ENCODE results near the gene TIMELESS. TPM values are rescaled to one million over a fixed set of nuclear protein-coding genes. Genes with fewer than 3 reads are reported as not detected.
A peak's percentile ranks its signal among the peaks of the same experiment; 100 is the strongest.

Gene TIMELESS
- total RNA-seq, 4 donors from 2014 or later = 5.4 to 7.1 (median 6.2) TPM

GRCh38 chr12:56488041-56488955 is 39.1 kb upstream of the TIMELESS start, which contains the start of gene GLS2:
Gene GLS2 (minus strand): TSS chr12:56488161. CDS start chr12:56488118, 43 bp downstream.
- WGBS = 19% methylated on average over 53 of the region's 59 CpGs
- H3K27me3 ChIP-seq = peaks cover 18% of the 10 kb centered on the region
- H3K36me3 ChIP-seq = no peaks in the 10 kb centered on the region
- H3K9me3 ChIP-seq = no peaks in the 10 kb centered on the region
- H3K27ac ChIP-seq = peak within 1 kb of the TSS; percentile 28
- DNase-seq (ENCODE audit: low spot score in 2 of 2) = peak; percentile 83
- TF ChIP-seq POLR2AphosphoS5 (IDR thresholded peaks at IDR 0.05) = no peak
- no peak for TF ChIP-seq POLR2A (IDR thresholded peaks at IDR 0.05)
- no peak for TF ChIP-seq EP300 (IDR thresholded peaks at IDR 0.05)
- TF ChIP-seq CTCF (IDR thresholded peaks at IDR 0.05) = no peak
- peaks cover 20% of the 10 kb centered on the region for H3K4me1 ChIP-seq
- peak within 1 kb of the TSS; percentile 75 for H3K4me3 ChIP-seq

GRCh38 chr12:56487448-56488040 is 38.3 kb upstream of the TIMELESS start:
- WGBS = 13% methylated on average over 17 of the region's 44 CpGs
- H3K27ac ChIP-seq = peak overlapping the region; percentile 28

GRCh38 chr12:56486694-56487093 is 37.5 kb upstream of the TIMELESS start:
- peaks cover 20% of the 10 kb centered on the region for H3K4me1 ChIP-seq
- H3K36me3 ChIP-seq = no peaks in the 10 kb centered on the region
- no peak for DNase-seq (ENCODE audit: low spot score in 2 of 2)
- TF ChIP-seq POLR2AphosphoS5 (IDR thresholded peaks at IDR 0.05) (no peak), EP300 (IDR thresholded peaks at IDR 0.05) (no peak), CTCF (IDR thresholded peaks at IDR 0.05) (no peak), POLR2A (IDR thresholded peaks at IDR 0.05) (no peak)
- no peaks in the 10 kb centered on the region for H3K9me3 ChIP-seq
- no peak overlapping the region for H3K27ac ChIP-seq
- H3K27me3 ChIP-seq = peaks cover 10% of the 10 kb centered on the region
- H3K4me3 ChIP-seq = no peak overlapping the region
- 87% methylated on average over 12 of the region's 12 CpGs for WGBS

More at GRCh38 chr12:56487448-56488040, 38.3 kb upstream of the TIMELESS start:
- Histone ChIP-seq H3K4me1 (peaks cover 20% of the 10 kb centered on the region), H3K36me3 (no peaks in the 10 kb centered on the region), H3K27me3 (peaks cover 16% of the 10 kb centered on the region), H3K4me3 (peak overlapping the region; percentile 75), H3K9me3 (no peaks in the 10 kb centered on the region)
- peak; percentile 76 to 80 for DNase-seq (ENCODE audit: low spot score in 2 of 2)
- TF ChIP-seq EP300 (IDR thresholded peaks at IDR 0.05) = no peak
- TF ChIP-seq POLR2A (IDR thresholded peaks at IDR 0.05) = no peak
- TF ChIP-seq POLR2AphosphoS5 (IDR thresholded peaks at IDR 0.05) = no peak
- no peak for TF ChIP-seq CTCF (IDR thresholded peaks at IDR 0.05)

GRCh38 chr12:56484566-56484965 is 35.3 kb upstream of the TIMELESS start:
- Histone ChIP-seq H3K4me1 (peaks cover 20% of the 10 kb centered on the region), H3K36me3 (no peaks in the 10 kb centered on the region), H3K9me3 (no peaks in the 10 kb centered on the region), H3K4me3 (no peak overlapping the region), H3K27me3 (peaks cover under 1% of the 10 kb centered on the region), H3K27ac (no peak overlapping the region)
- no peak for DNase-seq (ENCODE audit: low spot score in 2 of 2)
- TF ChIP-seq POLR2AphosphoS5 (IDR thresholded peaks at IDR 0.05) (no peak), EP300 (IDR thresholded peaks at IDR 0.05) (no peak), POLR2A (IDR thresholded peaks at IDR 0.05) (no peak), CTCF (IDR thresholded peaks at IDR 0.05) (no peak)
- WGBS = 73% methylated on average over 1 of the region's 1 CpG

GRCh38 chr12:56479625-56480024 is 30.4 kb upstream of the TIMELESS start:
- H3K4me3 ChIP-seq = no peak overlapping the region
- 97% methylated on average over 7 of the region's 7 CpGs for WGBS
- no peaks in the 10 kb centered on the region for H3K27me3 ChIP-seq
- no peak overlapping the region for H3K27ac ChIP-seq
- H3K36me3 ChIP-seq = no peaks in the 10 kb centered on the region
- TF ChIP-seq POLR2A (IDR thresholded peaks at IDR 0.05) = no peak
- TF ChIP-seq POLR2AphosphoS5 (IDR thresholded peaks at IDR 0.05) = no peak
- TF ChIP-seq CTCF (IDR thresholded peaks at IDR 0.05) = no peak
- TF ChIP-seq EP300 (IDR thresholded peaks at IDR 0.05) = no peak
- H3K4me1 ChIP-seq = no peaks in the 10 kb centered on the region
- H3K9me3 ChIP-seq = no peaks in the 10 kb centered on the region
- DNase-seq (ENCODE audit: low spot score in 2 of 2) = no peak

All from suprapubic skin (tissue), 4 donors.